ENCODE measurements around the gene P2RY8.
A peak's percentile ranks its signal among the peaks of the same experiment; 100 is the strongest.
"Not testable (repeated sequence)": the region's sequence is repeated elsewhere in the genome, so short reads cannot be mapped to it uniquely, and the experiment has no call there.

P2RY8 gene

GRCh38 chrX:1537031-1537715 is at the start of gene P2RY8:
TSS of gene P2RY8 (minus strand) at chrX:1537185. CDS start at chrX:1466558, 70,627 bp downstream.
- no peak for DNase-seq (ENCODE audit: low spot score)

GRCh38 chrX:1584237-1585011 is 47.4 kb upstream of the P2RY8 start:
- no peak for DNase-seq (ENCODE audit: low spot score)

- DNase-seq (ENCODE audit: low spot score) = no peak
Observed at GRCh38 chrX:1582686-1583437, 45.9 kb upstream of the P2RY8 start.

DNA sequence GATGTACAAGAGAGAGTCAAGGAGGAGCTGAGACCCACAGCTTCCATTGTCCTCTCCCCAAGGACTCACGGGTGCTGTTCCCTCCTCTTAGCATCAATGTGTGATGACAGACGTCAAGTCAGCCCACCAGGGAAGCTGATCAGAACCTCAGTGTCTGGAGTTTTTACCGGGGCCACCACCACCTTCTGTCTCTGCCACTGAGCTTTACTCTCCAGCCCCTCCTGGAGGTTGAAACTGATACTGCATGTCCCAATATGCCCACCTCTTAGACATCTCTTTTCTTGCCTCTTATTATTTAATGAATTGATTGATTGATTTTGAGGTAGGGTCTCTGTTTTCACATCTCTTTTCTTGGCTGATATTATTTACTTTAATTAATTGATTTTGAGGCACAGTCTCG is 44.1 kb upstream of the P2RY8 start:
- peak; percentile 80 for DNase-seq (ENCODE audit: low spot score)

DNA sequence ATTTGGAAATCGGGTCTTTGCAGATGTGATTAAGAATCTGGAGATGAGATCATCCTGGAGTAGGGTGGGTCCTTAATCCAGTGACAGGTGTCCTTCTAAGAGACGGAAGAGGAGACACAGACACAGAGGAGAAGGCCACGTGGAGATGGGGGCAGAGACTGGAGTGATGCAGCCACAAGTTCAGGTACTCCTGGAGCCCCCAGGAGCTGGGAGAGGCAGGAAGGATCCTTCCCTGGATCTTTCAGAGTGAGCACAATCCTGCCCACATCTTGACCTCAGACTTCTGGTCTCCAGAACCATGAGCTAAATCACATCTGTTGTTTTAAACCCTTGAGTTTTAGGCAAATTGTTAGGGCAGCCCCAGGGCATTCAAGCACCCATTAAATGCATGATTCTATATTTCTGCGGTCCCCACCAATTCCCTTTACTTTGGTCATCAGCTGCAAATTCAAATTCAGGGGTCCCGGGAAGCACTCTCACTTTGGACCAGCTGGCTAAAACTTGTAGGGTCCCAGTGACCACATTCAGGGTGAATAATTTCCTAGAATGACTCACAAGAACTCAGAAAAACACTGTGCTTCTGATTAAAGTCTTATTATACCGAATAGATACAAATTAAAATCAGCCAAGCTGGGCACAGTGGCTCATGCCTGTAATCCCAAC is 41.7 kb upstream of the P2RY8 start:
- no peak for DNase-seq (ENCODE audit: low spot score)

DNA sequence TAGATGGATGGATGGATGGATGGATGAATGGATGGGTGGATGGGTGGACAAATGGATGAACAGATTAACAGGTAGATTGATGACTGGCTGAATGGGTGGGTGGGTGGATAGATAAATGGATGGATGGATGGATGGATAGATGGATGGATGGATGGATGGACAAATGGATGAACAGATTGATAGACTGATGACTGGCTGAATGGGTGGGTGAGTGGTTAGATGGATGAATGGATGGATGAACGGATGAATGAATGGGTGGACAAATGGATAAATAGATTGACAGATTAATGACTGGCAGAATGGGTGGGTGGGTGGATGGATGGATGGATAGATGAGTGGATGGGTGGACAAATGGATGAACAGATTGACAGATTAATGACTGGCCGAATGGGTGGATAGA is 40.9 kb upstream of the P2RY8 start:
- DNase-seq (ENCODE audit: low spot score) = no peak

GRCh38 chrX:1576201-1576992 is 39.4 kb upstream of the P2RY8 start:
- no peak for DNase-seq (ENCODE audit: low spot score)

- not testable (repeated sequence) for DNase-seq (ENCODE audit: low spot score)
Observed at GRCh38 chrX:1574181-1574580, 37.2 kb upstream of the P2RY8 start.

- no peak for DNase-seq (ENCODE audit: low spot score)
Observed at GRCh38 chrX:1564750-1565683, 28.0 kb upstream of the P2RY8 start.

DNA sequence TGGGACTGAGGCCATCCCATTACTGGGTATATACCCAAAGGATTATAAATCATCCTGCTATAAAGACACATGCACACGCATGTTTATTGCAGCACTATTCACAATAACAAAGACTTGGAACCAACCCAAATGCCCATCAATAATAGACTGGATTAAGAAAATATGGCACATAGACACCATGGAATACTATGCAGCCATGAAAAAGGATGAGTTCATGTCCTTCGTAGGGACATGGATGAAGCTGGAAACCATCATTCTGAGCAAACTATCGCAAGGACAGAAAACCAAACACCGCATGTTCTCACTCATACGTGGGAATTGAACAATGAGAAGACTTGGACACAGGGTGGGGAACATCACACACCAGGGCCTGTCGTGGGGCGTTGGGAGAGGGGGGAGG is 27.1 kb upstream of the P2RY8 start:
- not testable (repeated sequence) for DNase-seq (ENCODE audit: low spot score)

- DNase-seq (ENCODE audit: low spot score) = no peak
Observed at GRCh38 chrX:1561164-1561563, 24.2 kb upstream of the P2RY8 start.

DNA sequence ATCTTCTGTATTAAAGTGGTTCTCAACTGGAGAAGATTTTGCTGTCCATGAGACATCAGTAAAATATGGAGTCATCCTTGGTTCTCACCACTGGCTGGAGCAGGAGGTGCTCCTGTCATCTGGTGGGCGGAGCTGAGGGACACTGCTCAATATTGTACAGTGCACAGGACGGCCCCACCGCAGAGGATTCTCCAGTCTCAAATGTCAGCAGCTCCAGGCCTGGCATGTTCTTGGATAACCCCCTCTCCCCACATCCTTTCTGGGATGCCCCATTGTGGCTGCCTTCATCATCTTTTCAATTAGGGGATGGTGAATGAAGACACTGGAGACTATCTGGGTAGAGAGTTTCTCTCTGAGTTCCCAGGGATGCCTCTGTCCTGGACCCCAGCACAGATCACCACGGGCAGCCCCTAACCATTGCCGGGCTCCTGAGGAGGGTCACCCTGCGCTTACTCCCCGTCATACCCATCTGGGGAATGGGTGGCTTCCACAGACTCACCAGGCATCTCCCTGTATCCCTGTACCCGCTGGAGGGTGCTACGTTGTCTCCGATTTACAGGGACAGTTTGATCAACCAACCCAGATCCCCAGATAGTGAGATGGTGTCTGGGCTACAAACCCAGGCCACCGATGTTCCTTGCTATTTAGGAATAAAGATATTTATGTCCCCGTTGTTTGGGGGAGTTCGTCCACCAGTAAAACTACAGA is 21.9 kb upstream of the P2RY8 start:
- no peak for DNase-seq (ENCODE audit: low spot score)

- not testable (repeated sequence) for DNase-seq (ENCODE audit: low spot score)
Observed at GRCh38 chrX:1557442-1557841, 20.5 kb upstream of the P2RY8 start.

DNA sequence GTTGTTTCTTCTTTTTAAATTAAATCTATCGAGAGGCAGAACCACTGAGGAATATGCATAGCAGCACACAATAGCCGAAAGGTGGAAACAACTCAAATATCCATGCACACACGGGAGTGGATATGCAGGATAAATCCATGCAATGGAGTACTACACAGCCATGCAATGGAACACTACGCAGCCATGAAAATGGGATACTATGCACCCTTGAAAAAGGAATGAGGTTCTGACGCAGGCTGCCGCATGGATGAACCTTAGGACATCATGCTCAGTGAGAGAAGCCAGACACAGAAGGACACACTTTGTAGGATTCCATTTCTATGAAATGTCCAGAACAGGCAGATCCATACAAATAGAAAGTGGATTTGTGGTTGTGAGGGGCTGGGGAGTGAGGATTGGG is 18.4 kb upstream of the P2RY8 start:
- no peak for DNase-seq (ENCODE audit: low spot score)

- no peak for DNase-seq (ENCODE audit: low spot score)
Observed at GRCh38 chrX:1554469-1555210, 17.7 kb upstream of the P2RY8 start.

DNA sequence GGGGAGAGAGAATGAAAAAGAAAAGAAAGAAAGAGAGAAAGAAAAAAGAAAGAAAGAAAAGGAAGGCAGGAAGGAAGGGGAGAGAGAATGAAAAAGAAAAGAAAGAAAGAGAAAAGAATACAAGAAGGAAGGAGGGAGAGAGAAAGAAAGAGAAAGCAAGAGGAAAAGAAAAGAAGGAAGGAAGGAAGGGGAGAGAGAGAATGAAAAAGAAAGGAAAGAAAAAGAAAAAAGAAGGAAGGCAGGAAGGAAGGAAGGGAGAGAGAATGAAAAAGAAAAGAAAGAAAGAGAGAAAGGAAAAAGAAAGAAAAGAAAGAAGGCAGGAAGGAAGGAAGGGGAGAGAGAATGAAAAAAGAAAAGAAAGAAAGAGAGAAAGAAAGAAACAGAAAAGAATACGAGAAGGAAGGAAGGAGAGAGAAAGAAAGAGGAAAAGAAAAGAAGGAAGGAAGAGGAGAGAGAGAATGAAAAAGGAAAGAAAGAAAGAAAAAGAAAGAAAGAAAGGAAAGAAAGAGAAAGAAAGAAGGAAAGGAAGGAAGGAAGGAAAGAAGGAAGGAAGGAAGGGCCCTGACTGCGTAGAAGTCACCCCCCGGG is 15.1 kb upstream of the P2RY8 start:
- no peak for DNase-seq (ENCODE audit: low spot score)

GRCh38 chrX:1546691-1547251 is 9.8 kb upstream of the P2RY8 start:
- DNase-seq (ENCODE audit: low spot score) = no peak

DNA sequence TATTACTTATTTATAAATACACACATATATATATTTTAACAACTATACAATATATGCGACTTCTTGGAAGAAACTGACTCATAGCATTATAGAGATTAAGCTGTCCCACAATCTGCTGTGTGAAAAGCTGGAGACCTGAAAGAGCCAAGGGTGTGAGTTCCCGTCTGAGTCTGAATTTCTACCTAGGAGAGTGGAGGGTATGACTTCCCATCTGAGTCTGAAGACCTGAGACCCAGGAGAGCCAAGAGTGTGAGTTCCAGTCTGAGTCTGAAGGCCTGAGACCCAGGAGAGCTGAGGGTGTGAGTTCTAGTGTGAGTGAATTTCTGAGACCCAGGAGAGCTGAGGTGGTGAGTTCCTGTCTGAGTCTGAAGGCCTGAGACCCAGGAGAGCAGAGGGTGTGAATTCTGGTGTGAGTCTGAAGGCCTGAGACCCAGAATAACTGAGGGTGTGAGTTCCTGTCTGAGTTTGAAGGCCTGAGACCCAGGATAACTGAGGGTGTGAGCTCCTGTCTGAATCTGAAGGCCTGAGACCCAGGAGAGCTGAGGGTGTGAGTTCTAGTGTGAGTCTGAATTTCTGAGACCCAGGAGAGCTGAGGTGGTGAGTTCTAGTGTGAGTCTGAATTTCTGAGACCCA is 8.9 kb upstream of the P2RY8 start:
- DNase-seq (ENCODE audit: low spot score) = no peak

Measured in D341Med (cell line).